BE2C (cell line): ENCODE data around the gene TRHDE.

Experiments
- DNase-seq: peaks from one replicate; pipeline ENCODE4 v3.0.0-alpha.2; 2020
- H3K27me3 ChIP-seq: fragments of 250-450 bp; sonication (Bioruptor Pico); 2 replicates; pipeline ENCODE4 v1.5.1; 2020; ENCODE audit warnings: mild to moderate bottlenecking
- H3K36me3 ChIP-seq: fragments of 250-450 bp; sonication (Bioruptor Pico); 2 replicates; pipeline ENCODE4 v1.5.1; 2020; ENCODE audit warnings: mild to moderate bottlenecking
- H3K4me1 ChIP-seq: fragments of 250-450 bp; sonication (Bioruptor Pico); 2 replicates; pipeline ENCODE4 v1.5.1; 2020
- H3K4me3 ChIP-seq: 2 replicates; pipeline ENCODE4 v1.5.1; 2011; ENCODE audit warnings: low read depth, low read length
- H3K9me3 ChIP-seq: fragments of 250-450 bp; sonication (Bioruptor Pico); 2 replicates; pipeline ENCODE4 v1.5.1; 2020
- CTCF ChIP-seq: IDR thresholded peaks from 2 replicates; pipeline ENCODE4 v1.5.1; 2012; ENCODE audit warnings: mild to moderate bottlenecking, low read depth, low read length

TRHDE gene

GRCh38 chr12:72307229-72307628 is 35.1 kb downstream of the TRHDE start:
- Histone ChIP-seq H3K36me3 (no peaks in the 10 kb centered on the region), H3K27me3 (peaks cover 4% of the 10 kb centered on the region; the same call in 1 of the 2 replicates), H3K4me1 (no peaks in the 10 kb centered on the region), H3K9me3 (no peaks in the 10 kb centered on the region), H3K4me3 (no peak overlapping the region)
- DNase-seq: no peak
- no peak for TF ChIP-seq CTCF

GRCh38 chr12:72311946-72312345 is 39.8 kb downstream of the TRHDE start:
- H3K4me1 ChIP-seq: no peaks in the 10 kb centered on the region
- H3K9me3 ChIP-seq: no peaks in the 10 kb centered on the region
- no peak overlapping the region for H3K4me3 ChIP-seq
- no peaks in the 10 kb centered on the region; the same call in 1 of the 2 replicates for H3K27me3 ChIP-seq
- TF ChIP-seq CTCF: no peak
- no peak for DNase-seq
- H3K36me3 ChIP-seq: no peaks in the 10 kb centered on the region

- Histone ChIP-seq H3K27me3 (no peaks in the 10 kb centered on the region), H3K9me3 (no peaks in the 10 kb centered on the region), H3K36me3 (no peaks in the 10 kb centered on the region), H3K4me3 (no peak overlapping the region), H3K4me1 (no peaks in the 10 kb centered on the region)
- DNase-seq: no peak
- no peak for TF ChIP-seq CTCF
These were observed 41.6 kb downstream of the TRHDE start for GRCh38 chr12:72313806-72314205.

GRCh38 chr12:72315858-72316257 is 43.7 kb downstream of the TRHDE start:
- no peak overlapping the region for H3K4me3 ChIP-seq
- H3K9me3 ChIP-seq: no peaks in the 10 kb centered on the region
- no peaks in the 10 kb centered on the region for H3K27me3 ChIP-seq
- DNase-seq: no peak
- no peaks in the 10 kb centered on the region for H3K4me1 ChIP-seq
- H3K36me3 ChIP-seq: no peaks in the 10 kb centered on the region
- TF ChIP-seq CTCF: no peak

GRCh38 chr12:72318341-72318740 is 46.2 kb downstream of the TRHDE start:
- H3K4me3 ChIP-seq: no peak overlapping the region
- TF ChIP-seq CTCF: no peak
- H3K4me1 ChIP-seq: no peaks in the 10 kb centered on the region
- no peaks in the 10 kb centered on the region for H3K9me3 ChIP-seq
- no peaks in the 10 kb centered on the region for H3K27me3 ChIP-seq
- no peaks in the 10 kb centered on the region for H3K36me3 ChIP-seq
- DNase-seq: no peak

- Histone ChIP-seq H3K27me3 (no peaks in the 10 kb centered on the region), H3K9me3 (no peaks in the 10 kb centered on the region), H3K4me3 (no peak overlapping the region), H3K4me1 (no peaks in the 10 kb centered on the region), H3K36me3 (no peaks in the 10 kb centered on the region)
- DNase-seq: no peak
- TF ChIP-seq CTCF: no peak
These were observed 51.7 kb downstream of the TRHDE start for GRCh38 chr12:72323881-72324280.
